LNCAP (cell line): Measurements from ENCODE around the gene CSF1R.

Experiments
- CTCF ChIP-seq: fragments of 450-650 bp; IDR thresholded peaks from 2 replicates; pipeline ENCODE4 v1.5.1; 2017; ENCODE audit warnings: mild to moderate bottlenecking

The CSF1R gene

GRCh38 chr5:150077996-150078801, 8.2 kb downstream of the CSF1R start:
- TF ChIP-seq CTCF: no peak

- no peak for TF ChIP-seq CTCF
These were observed 9.3 kb downstream of the CSF1R start for GRCh38 chr5:150077060-150077459.

GRCh38 chr5:150075806-150076205, 10.5 kb downstream of the CSF1R start:
- TF ChIP-seq CTCF: no peak

GRCh38 chr5:150075233-150075632, 11.1 kb downstream of the CSF1R start:
- no peak for TF ChIP-seq CTCF

- TF ChIP-seq CTCF: no peak
These were observed 12.7 kb downstream of the CSF1R start for GRCh38 chr5:150073677-150074076.

- TF ChIP-seq CTCF: no peak
These were observed 13.2 kb downstream of the CSF1R start for GRCh38 chr5:150073086-150073625.

- TF ChIP-seq CTCF: no peak
These were observed 15.5 kb downstream of the CSF1R start for GRCh38 chr5:150070821-150071220.
